ENCODE results near the gene ZRANB3. TPM values are rescaled to one million over a fixed set of nuclear protein-coding genes. Genes with fewer than 3 reads are reported as not detected.

ZRANB3 gene
- total and polyA plus RNA-seq, 4 donors, result 2.5 to 7.2 (median 4.1) TPM

GRCh38 chr2:135471106-135471505, 59.9 kb downstream of the ZRANB3 start:
- no peak for TF ChIP-seq EGR1 (IDR thresholded peaks at IDR 0.05; ENCODE audit: low read depth in 2 of 2)
- Histone ChIP-seq H3K36me3 (ENCODE audit: control insufficient read depth in 4 of 4, insufficient read depth in 3 of 4, low read depth in 1 of 4, low read length in 3 of 4) (no peaks in the 10 kb centered on the region), H3K9me3 (ENCODE audit: control insufficient read depth in 4 of 4, low read length in 3 of 4) (no peaks in the 10 kb centered on the region), H3K4me3 (ENCODE audit: low read depth in 1 of 3, low read length in 3 of 3) (no peak overlapping the region), H3K4me1 (ENCODE audit: control insufficient read depth in 4 of 4, insufficient read depth in 4 of 4, low read length in 3 of 4) (no peaks in the 10 kb centered on the region), H3K9ac (ENCODE audit: low read depth in 1 of 2, low read length in 2 of 2) (no peak overlapping the region), H3K27ac (ENCODE audit: low read depth in 1 of 2, low read length in 2 of 2) (no peak overlapping the region), H3K27me3 (ENCODE audit: control insufficient read depth in 4 of 4, insufficient read depth in 4 of 4, low read length in 3 of 4) (no peaks in the 10 kb centered on the region)
- DNase-seq (ENCODE audit: low spot score), result no peak

GRCh38 chr2:135457279-135457678, 73.7 kb downstream of the ZRANB3 start:
- no peak overlapping the region for H3K9ac ChIP-seq (ENCODE audit: low read depth in 1 of 2, low read length in 2 of 2)
- no peak overlapping the region for H3K4me3 ChIP-seq (ENCODE audit: low read depth in 1 of 3, low read length in 3 of 3)
- DNase-seq (ENCODE audit: low spot score), result no peak
- no peaks in the 10 kb centered on the region for H3K9me3 ChIP-seq (ENCODE audit: control insufficient read depth in 4 of 4, low read length in 3 of 4)
- H3K4me1 ChIP-seq (ENCODE audit: control insufficient read depth in 4 of 4, insufficient read depth in 4 of 4, low read length in 3 of 4), result no peaks in the 10 kb centered on the region
- H3K27ac ChIP-seq (ENCODE audit: low read depth in 1 of 2, low read length in 2 of 2), result no peak overlapping the region
- no peaks in the 10 kb centered on the region for H3K27me3 ChIP-seq (ENCODE audit: control insufficient read depth in 4 of 4, insufficient read depth in 4 of 4, low read length in 3 of 4)
- TF ChIP-seq REST (IDR thresholded peaks at IDR 0.05) (no peak), FOXA1 (IDR thresholded peaks at IDR 0.05) (no peak), TAF1 (conservative IDR thresholded peaks at IDR 0.05) (no peak), YY1 (IDR thresholded peaks at IDR 0.05) (no peak), HNF4A (conservative IDR thresholded peaks at IDR 0.05) (no peak), SP1 (IDR thresholded peaks at IDR 0.05) (no peak), ATF3 (IDR thresholded peaks at IDR 0.05) (no peak), EGR1 (IDR thresholded peaks at IDR 0.05; ENCODE audit: low read depth in 2 of 2) (no peak), MAX (IDR thresholded peaks at IDR 0.05) (no peak), NR2F2 (IDR thresholded peaks at IDR 0.05) (no peak), ZBTB33 (IDR thresholded peaks at IDR 0.05) (no peak), RXRA (IDR thresholded peaks at IDR 0.05) (no peak), JUND (IDR thresholded peaks at IDR 0.05) (no peak), HNF4G (IDR thresholded peaks at IDR 0.05) (no peak), RAD21 (IDR thresholded peaks at IDR 0.05) (no peak), CTCF (IDR thresholded peaks at IDR 0.05; ENCODE audit: low read depth, low read length, missing input control) (no peak), GABPA (IDR thresholded peaks at IDR 0.05 in 1 of 2, conservative IDR thresholded peaks at IDR 0.05 in 1 of 2) (no peak)
- no peaks in the 10 kb centered on the region for H3K36me3 ChIP-seq (ENCODE audit: control insufficient read depth in 4 of 4, insufficient read depth in 3 of 4, low read depth in 1 of 4, low read length in 3 of 4)

Data from liver (tissue), 9 donors.